ENCODE data around the gene CDKN3.
A peak's percentile ranks its signal among the peaks of the same experiment; 100 is the strongest.

Gene CDKN3

GRCh38 chr14:54362759-54363437 is 33.9 kb upstream of the CDKN3 start:
- Histone ChIP-seq H3K9me3 (ENCODE audit: control insufficient read depth, low read length) (no peaks in the 10 kb centered on the region), H3K4me2 (ENCODE audit: low read length) (no peak overlapping the region), H3K4me3 (ENCODE audit: low read depth, low read length) (no peak overlapping the region), H3K27ac (no peak overlapping the region), H3K27me3 (ENCODE audit: control insufficient read depth, insufficient read depth, low read length) (no peaks in the 10 kb centered on the region), H3K36me3 (ENCODE audit: control insufficient read depth, insufficient read depth, low read length) (no peaks in the 10 kb centered on the region), H2AFZ (peak overlapping the region; percentile 5), H3K79me2 (no peaks in the 10 kb centered on the region), H3K9ac (no peak overlapping the region), H3K4me1 (peaks cover 9% of the 10 kb centered on the region)
- TF ChIP-seq CTCF (IDR thresholded peaks at IDR 0.05): no peak

- Histone ChIP-seq H3K9ac (no peak overlapping the region), H3K4me2 (ENCODE audit: low read length) (no peak overlapping the region), H3K27me3 (ENCODE audit: control insufficient read depth, insufficient read depth, low read length) (no peaks in the 10 kb centered on the region), H3K36me3 (ENCODE audit: control insufficient read depth, insufficient read depth, low read length) (no peaks in the 10 kb centered on the region), H3K79me2 (no peaks in the 10 kb centered on the region), H3K9me3 (ENCODE audit: control insufficient read depth, low read length) (no peaks in the 10 kb centered on the region), H3K27ac (peak overlapping the region; percentile 50), H2AFZ (no peak overlapping the region), H3K4me1 (peaks cover 9% of the 10 kb centered on the region), H3K4me3 (ENCODE audit: low read depth, low read length) (no peak overlapping the region)
- TF ChIP-seq CTCF (IDR thresholded peaks at IDR 0.05): no peak
These were observed 32.0 kb upstream of the CDKN3 start for GRCh38 chr14:54364555-54365415.

GRCh38 chr14:54366736-54367735 is 29.8 kb upstream of the CDKN3 start:
- Histone ChIP-seq H3K27ac (peak overlapping the region; percentile 73), H3K79me2 (no peaks in the 10 kb centered on the region), H3K9ac (no peak overlapping the region), H3K4me2 (ENCODE audit: low read length) (no peak overlapping the region), H3K36me3 (ENCODE audit: control insufficient read depth, insufficient read depth, low read length) (no peaks in the 10 kb centered on the region), H3K27me3 (ENCODE audit: control insufficient read depth, insufficient read depth, low read length) (no peaks in the 10 kb centered on the region), H3K4me1 (peaks cover 13% of the 10 kb centered on the region), H2AFZ (peak overlapping the region; percentile 87), H3K9me3 (ENCODE audit: control insufficient read depth, low read length) (no peaks in the 10 kb centered on the region), H3K4me3 (ENCODE audit: low read depth, low read length) (no peak overlapping the region)
- peak; percentile 85 for TF ChIP-seq CTCF (IDR thresholded peaks at IDR 0.05)

GRCh38 chr14:54368291-54368690 is 28.5 kb upstream of the CDKN3 start:
- no peaks in the 10 kb centered on the region for H3K9me3 ChIP-seq (ENCODE audit: control insufficient read depth, low read length)
- H3K4me2 ChIP-seq (ENCODE audit: low read length): no peak overlapping the region
- H3K36me3 ChIP-seq (ENCODE audit: control insufficient read depth, insufficient read depth, low read length): no peaks in the 10 kb centered on the region
- H2AFZ ChIP-seq: no peak overlapping the region
- no peak overlapping the region for H3K4me3 ChIP-seq (ENCODE audit: low read depth, low read length)
- TF ChIP-seq CTCF (IDR thresholded peaks at IDR 0.05): no peak
- H3K79me2 ChIP-seq: no peaks in the 10 kb centered on the region
- H3K4me1 ChIP-seq: peaks cover 13% of the 10 kb centered on the region
- H3K9ac ChIP-seq: no peak overlapping the region
- no peak overlapping the region for H3K27ac ChIP-seq
- no peaks in the 10 kb centered on the region for H3K27me3 ChIP-seq (ENCODE audit: control insufficient read depth, insufficient read depth, low read length)

Data from parathyroid adenoma (tissue), 2 donors.